ENCODE measurements around the gene CCND3.

The CCND3 gene

DNA sequence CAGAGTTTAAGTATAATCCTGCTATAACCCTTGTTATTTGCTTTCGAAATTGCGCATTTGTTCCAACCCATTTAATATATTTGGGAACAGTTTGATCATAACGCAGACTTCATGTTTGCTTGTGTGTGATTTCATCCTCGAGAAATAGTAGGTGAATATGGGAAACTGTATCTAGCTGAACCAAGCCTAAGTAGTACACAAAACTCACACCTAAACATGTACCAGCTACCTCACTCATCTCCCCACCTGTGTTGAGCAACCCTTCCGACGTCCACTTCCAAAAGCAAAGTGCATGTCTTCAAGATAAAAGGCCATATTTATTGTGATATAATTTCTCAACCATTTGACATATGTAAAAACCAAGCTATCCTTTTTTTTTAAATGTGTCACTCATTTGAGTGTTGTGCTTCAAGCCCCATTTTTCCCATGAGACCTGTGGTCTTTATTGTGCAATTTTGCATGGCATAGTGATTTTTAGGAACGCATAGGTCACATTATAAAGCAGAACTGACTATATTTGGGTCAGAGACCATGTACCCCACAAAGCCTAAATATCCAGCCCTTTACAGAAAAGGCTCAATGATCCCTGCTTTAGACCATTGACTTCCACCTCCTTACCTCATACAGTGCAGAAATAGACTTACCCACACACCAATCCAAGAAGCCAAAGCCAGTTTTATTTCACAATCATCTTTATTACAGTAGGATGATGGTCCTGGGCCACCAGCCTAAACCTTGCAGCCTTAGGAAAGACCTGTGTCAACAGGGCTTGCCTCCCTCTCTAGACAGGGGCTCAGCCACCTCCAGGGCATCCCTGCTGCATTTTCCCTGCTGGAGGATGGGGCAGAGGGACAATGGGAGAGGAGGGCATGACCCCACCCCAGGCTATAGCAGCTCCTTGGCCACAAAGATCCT, 7.1 kb downstream of the CCND3 start:
- H3K27ac Mint-ChIP-seq (ENCODE audit: low read depth) = peak overlapping the region; percentile 86
- no peaks in the 10 kb centered on the region for H3K27me3 Mint-ChIP-seq
- peak overlapping the region; percentile 95 for H3K4me3 Mint-ChIP-seq
- no peak for DNase-seq (ENCODE audit: low spot score in 2 of 2)
- peaks cover 74% of the 10 kb centered on the region for H3K4me1 Mint-ChIP-seq
- H3K36me3 Mint-ChIP-seq (ENCODE audit: insufficient read depth) = peaks cover 62% of the 10 kb centered on the region
- no peaks in the 10 kb centered on the region for H3K9me3 Mint-ChIP-seq
- ATAC-seq (replicated peaks; ENCODE audit: extremely low read depth, poor library complexity, severe bottlenecking) = no peak

DNA sequence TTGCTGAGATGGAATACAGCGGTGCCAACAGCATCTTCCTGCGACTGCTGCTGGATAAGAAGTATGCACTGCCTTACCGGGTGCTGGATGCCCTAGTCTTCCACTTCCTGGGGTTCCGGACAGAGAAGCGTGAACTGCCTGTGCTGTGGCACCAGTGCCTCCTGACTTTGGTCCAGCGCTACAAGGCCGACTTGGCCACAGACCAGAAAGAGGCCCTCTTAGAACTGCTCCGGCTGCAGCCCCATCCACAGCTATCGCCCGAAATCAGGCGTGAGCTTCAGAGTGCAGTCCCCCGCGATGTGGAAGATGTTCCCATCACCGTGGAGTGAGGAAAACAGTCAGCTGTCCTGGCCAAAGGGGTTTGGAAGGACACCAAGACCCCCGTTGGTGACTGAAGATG, 9.2 kb downstream of the CCND3 start:
- no peak overlapping the region for H3K27ac Mint-ChIP-seq (ENCODE audit: low read depth)
- peaks cover 53% of the 10 kb centered on the region for H3K4me1 Mint-ChIP-seq
- DNase-seq (ENCODE audit: low spot score in 2 of 2) (no peak), ATAC-seq (replicated peaks; ENCODE audit: extremely low read depth, poor library complexity, severe bottlenecking) (no peak)
- H3K4me3 Mint-ChIP-seq = no peak overlapping the region
- peaks cover 56% of the 10 kb centered on the region for H3K36me3 Mint-ChIP-seq (ENCODE audit: insufficient read depth)
- no peaks in the 10 kb centered on the region for H3K9me3 Mint-ChIP-seq
- H3K27me3 Mint-ChIP-seq = no peaks in the 10 kb centered on the region

DNA sequence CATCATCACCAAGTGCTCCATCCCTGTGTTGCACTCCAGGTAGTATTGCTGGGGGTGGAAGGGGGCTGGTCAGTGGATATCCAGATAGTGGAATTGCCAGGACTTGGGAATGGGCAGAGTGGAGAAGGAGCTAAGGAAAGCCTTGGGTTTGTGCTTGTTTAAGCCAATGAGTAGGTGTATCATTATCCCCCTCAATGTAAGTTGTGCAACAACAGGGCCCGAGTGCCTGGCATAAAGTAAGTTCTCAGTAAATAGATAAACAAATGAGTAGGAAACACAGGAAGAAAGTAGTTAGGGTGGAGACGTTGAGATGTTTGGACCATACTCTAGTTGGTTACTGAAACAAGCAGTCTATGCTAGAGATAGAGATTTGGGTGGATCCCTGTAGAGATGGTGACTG, 9.8 kb downstream of the CCND3 start:
- Mint-ChIP-seq H3K4me3 (no peak overlapping the region), H3K27ac (ENCODE audit: low read depth) (no peak overlapping the region), H3K27me3 (no peaks in the 10 kb centered on the region), H3K4me1 (peaks cover 47% of the 10 kb centered on the region), H3K9me3 (no peaks in the 10 kb centered on the region), H3K36me3 (ENCODE audit: insufficient read depth) (peaks cover 53% of the 10 kb centered on the region)
- no peak for ATAC-seq (replicated peaks; ENCODE audit: extremely low read depth, poor library complexity, severe bottlenecking)
- no peak for DNase-seq (ENCODE audit: low spot score in 2 of 2)

DNA sequence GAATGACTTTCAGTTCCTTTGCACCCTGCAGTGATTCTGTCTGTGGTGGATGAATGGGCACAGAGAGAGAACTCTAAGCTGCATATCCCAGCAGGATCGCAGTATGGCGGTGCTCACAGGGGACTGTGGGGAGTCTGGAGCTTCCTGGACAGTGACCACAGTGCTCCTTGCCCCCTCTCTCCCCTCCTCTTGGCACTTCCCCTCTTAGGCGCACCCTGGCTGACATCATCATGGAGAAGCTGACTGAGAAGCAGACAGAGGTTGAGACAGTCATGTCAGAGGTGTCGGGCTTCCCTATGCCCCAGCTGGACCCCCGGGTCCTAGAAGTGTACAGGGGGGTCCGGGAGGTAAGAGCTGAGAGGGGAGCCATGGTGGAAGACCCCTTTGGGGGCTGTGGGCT, 11.7 kb downstream of the CCND3 start:
- DNase-seq (ENCODE audit: low spot score in 2 of 2) (no peak), ATAC-seq (replicated peaks; ENCODE audit: extremely low read depth, poor library complexity, severe bottlenecking) (no peak)
- Mint-ChIP-seq H3K9me3 (no peaks in the 10 kb centered on the region), H3K27me3 (no peaks in the 10 kb centered on the region), H3K36me3 (ENCODE audit: insufficient read depth) (peaks cover 41% of the 10 kb centered on the region), H3K4me3 (no peak overlapping the region), H3K27ac (ENCODE audit: low read depth) (no peak overlapping the region), H3K4me1 (peaks cover 36% of the 10 kb centered on the region)

DNA sequence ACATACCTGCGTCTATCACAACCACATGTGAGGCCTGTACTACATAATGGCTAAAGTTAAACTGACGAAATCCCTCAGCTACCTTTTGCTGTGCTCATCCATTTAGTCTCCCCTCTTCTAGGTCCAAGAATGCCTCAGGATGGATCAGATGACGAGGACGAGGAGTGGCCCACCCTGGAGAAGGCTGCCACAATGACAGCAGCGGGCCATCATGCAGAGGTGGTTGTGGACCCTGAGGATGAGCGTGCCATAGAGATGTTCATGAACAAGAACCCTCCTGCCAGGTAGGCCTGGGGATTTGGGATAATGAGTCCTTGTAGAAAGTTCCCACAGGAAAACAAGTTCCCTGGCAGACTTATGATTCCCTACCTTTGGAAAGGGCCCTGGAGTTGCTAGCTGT, 14.4 kb downstream of the CCND3 start:
- Mint-ChIP-seq H3K27ac (ENCODE audit: low read depth) (no peak overlapping the region), H3K9me3 (no peaks in the 10 kb centered on the region), H3K4me3 (no peak overlapping the region), H3K27me3 (no peaks in the 10 kb centered on the region), H3K36me3 (ENCODE audit: insufficient read depth) (peaks cover 25% of the 10 kb centered on the region), H3K4me1 (peaks cover 46% of the 10 kb centered on the region)
- ATAC-seq (replicated peaks; ENCODE audit: extremely low read depth, poor library complexity, severe bottlenecking) (no peak), DNase-seq (ENCODE audit: low spot score in 2 of 2) (no peak)

DNA sequence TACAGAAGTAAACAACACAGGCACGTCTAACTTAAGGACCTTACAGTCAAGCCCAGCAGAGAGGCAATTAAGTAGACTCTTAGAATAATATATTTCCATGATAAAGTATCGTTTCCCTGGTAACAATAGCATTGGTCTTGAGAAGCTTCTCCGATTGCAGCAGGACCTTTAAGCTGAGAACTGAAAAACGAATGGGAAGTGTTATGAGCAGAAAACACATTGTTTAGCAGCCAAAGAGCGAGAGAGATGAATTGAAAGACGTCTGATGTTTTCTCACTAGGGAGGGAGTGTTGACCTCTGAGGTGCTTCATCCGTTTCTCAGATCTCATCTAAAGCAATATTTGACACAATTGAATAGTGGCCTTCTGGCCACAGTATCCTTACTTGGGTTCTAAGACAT, 19.5 kb downstream of the CCND3 start:
- H3K4me3 Mint-ChIP-seq = peak overlapping the region; percentile 99

DNA sequence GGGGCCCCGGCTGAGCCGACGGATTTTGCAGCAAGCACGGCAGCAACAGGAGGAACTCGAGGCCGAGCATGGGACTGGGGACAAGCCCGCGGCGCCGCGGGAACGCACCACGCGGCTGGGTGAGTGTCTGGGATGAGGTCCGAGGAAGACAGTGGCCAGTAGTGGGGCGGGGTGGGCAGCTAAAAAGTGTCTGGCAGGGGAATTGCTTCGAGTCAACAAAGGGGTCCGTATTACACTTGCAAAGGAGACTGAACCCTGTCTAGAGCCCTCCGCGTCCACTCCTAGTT, 20.0 kb downstream of the CCND3 start:
- ATAC-seq (replicated peaks; ENCODE audit: extremely low read depth, poor library complexity, severe bottlenecking) (no peak), DNase-seq (ENCODE audit: low spot score in 2 of 2) (no peak)
- H3K4me3 Mint-ChIP-seq = peak overlapping the region; percentile 99
- H3K4me1 Mint-ChIP-seq = peaks cover 58% of the 10 kb centered on the region
- H3K27me3 Mint-ChIP-seq = no peaks in the 10 kb centered on the region
- H3K27ac Mint-ChIP-seq (ENCODE audit: low read depth) = peak overlapping the region; percentile 98
- H3K36me3 Mint-ChIP-seq (ENCODE audit: insufficient read depth) = peaks cover 30% of the 10 kb centered on the region
- H3K9me3 Mint-ChIP-seq = no peaks in the 10 kb centered on the region

More for the DNA sequence above, 19.5 kb downstream of the CCND3 start:
- Mint-ChIP-seq H3K4me1 (peaks cover 58% of the 10 kb centered on the region), H3K36me3 (ENCODE audit: insufficient read depth) (peaks cover 28% of the 10 kb centered on the region), H3K27ac (ENCODE audit: low read depth) (peak overlapping the region; percentile 98), H3K9me3 (no peaks in the 10 kb centered on the region), H3K27me3 (no peaks in the 10 kb centered on the region)
- no peak for DNase-seq (ENCODE audit: low spot score in 2 of 2)
- ATAC-seq (replicated peaks; ENCODE audit: extremely low read depth, poor library complexity, severe bottlenecking) = no peak

DNA sequence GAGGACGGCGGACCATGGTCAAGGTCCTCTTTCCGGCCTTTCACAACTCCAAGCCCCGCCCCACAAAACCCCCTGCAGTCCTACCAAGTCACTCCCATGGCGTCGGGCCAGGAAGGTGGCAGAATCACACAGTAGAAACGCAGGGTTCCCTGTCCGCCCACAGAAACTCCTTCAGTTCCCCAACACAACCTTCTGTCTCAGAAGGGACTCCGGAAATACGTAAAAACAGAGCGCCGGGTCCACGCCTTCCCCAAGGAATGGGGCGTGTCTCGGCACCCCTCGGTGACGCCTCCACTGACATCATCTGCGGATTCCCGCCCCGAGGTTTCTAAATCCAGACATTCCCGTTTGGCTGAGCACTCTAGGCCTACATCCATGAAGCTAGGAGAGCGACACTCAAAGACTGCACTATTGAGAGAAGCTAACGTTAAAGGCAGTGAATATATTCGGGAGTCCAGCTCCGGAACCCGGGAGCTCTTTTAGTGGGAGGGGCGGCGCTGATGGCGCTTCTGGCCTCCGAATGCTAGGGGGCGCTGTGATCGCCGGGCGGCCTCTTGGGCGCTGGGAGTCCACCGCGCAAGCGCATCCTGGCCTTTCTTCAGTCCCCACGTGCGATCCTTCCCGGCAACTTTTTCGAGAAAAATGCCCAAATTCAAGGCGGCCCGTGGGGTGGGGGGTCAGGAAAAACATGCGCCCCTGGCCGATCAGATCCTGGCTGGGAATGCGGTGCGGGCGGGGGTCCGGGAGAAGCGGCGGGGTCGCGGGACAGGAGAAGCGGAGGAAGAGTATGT, 20.5 kb downstream of the CCND3 start, which contains the start of the genes BYSL and MED20:
TSS of gene BYSL (plus strand) at position 579 of the 791 bp plus-strand sequence. CDS start at position 643, 64 bp downstream.
TSS of gene MED20 (minus strand) at position 219 of the 791 bp plus-strand sequence. CDS start at position 98, 121 bp downstream.
- Mint-ChIP-seq H3K4me1 (peaks cover 57% of the 10 kb centered on the region), H3K27ac (ENCODE audit: low read depth) (peak within 1 kb of the TSS; percentile 98), H3K27me3 (no peaks in the 10 kb centered on the region), H3K9me3 (no peaks in the 10 kb centered on the region), H3K4me3 (peak within 1 kb of the TSS; percentile 99), H3K36me3 (ENCODE audit: insufficient read depth) (peaks cover 34% of the 10 kb centered on the region)
- ATAC-seq (replicated peaks; ENCODE audit: extremely low read depth, poor library complexity, severe bottlenecking) = peak; percentile 94
- peak; percentile 92 to 95 for DNase-seq (ENCODE audit: low spot score in 2 of 2)

DNA sequence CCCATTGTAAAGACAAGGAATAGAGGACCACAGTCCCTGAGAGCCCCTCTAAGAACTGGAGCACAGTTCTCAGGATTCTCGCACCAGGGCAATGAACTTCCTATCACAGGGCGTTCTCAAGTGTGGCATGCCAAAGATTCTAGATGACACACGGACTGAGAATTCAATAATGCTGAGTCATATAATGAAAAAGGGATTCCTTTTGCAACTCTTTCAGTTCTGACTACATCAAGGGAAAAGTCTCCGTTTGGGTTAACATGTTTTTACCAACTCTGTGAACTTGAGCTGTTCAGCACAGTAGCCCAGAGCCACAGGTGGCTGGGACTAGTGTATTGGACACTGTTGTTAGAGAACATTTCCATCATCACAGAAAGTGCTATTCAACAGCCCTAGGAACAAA, 24.1 kb downstream of the CCND3 start:
- no peak for DNase-seq (ENCODE audit: low spot score in 2 of 2)
- Mint-ChIP-seq H3K9me3 (no peaks in the 10 kb centered on the region), H3K4me1 (peaks cover 42% of the 10 kb centered on the region), H3K27ac (ENCODE audit: low read depth) (no peak overlapping the region), H3K27me3 (no peaks in the 10 kb centered on the region), H3K36me3 (ENCODE audit: insufficient read depth) (peaks cover 32% of the 10 kb centered on the region), H3K4me3 (no peak overlapping the region)
- ATAC-seq (replicated peaks; ENCODE audit: extremely low read depth, poor library complexity, severe bottlenecking) = no peak

DNA sequence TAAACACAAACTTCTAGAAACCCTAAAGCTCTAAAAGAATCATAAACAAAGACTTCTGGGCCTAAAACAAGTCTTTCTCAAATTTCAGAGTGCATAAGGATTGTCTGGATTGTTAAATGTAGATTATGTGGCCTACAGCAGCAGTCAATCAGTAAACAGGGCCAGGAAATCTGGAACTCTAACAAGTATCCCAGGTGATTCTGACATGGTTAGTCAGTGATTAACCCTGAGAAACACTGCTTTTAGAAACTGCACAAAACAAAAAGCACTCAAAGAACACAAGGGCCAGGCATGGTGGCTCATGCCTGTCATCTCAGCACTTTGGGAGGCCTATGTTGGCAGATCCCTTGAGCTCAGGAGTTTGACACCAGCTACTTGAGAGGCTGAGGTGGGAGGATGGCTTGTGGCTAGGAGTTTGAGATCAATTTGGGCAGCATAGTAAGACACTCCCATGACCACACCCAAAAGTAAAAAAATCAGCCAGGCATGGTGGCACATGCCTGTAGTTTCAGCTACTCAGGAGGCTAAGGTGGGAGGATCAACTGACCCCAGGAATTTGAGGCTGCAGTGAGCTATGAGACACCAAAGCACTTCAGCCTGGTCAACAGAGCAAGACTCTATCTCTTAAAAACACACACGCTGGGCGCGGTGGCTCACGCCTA, 26.6 kb downstream of the CCND3 start:
- H3K4me3 Mint-ChIP-seq = no peak overlapping the region
- H3K27me3 Mint-ChIP-seq = no peaks in the 10 kb centered on the region
- DNase-seq (ENCODE audit: low spot score in 2 of 2) (no peak), ATAC-seq (replicated peaks; ENCODE audit: extremely low read depth, poor library complexity, severe bottlenecking) (no peak)
- peaks cover 25% of the 10 kb centered on the region for H3K36me3 Mint-ChIP-seq (ENCODE audit: insufficient read depth)
- H3K4me1 Mint-ChIP-seq = peaks cover 17% of the 10 kb centered on the region
- no peaks in the 10 kb centered on the region for H3K9me3 Mint-ChIP-seq
- H3K27ac Mint-ChIP-seq (ENCODE audit: low read depth) = no peak overlapping the region

DNA sequence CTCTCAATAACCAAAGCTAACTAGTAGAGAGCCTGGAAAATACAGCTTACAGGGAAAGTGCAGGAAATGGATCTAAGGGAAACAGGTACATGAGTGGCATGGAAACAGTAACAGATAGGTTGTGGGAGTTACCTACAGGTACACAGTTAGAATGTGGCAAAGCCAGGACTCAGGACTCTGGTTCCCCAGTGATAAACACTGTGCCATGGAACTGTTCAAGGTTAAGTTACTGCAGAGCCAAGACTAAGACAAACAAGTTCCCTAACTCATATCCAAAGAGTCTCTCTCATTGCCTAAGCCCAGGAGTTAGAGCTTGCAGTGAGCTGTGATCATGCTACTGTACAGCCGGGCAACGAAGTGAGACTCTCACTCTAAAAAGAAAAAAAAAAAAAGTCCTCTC, 27.3 kb downstream of the CCND3 start:
- Mint-ChIP-seq H3K27me3 (no peaks in the 10 kb centered on the region), H3K4me3 (no peak overlapping the region), H3K36me3 (ENCODE audit: insufficient read depth) (peaks cover 22% of the 10 kb centered on the region), H3K4me1 (peaks cover 18% of the 10 kb centered on the region), H3K27ac (ENCODE audit: low read depth) (no peak overlapping the region), H3K9me3 (no peaks in the 10 kb centered on the region)
- DNase-seq (ENCODE audit: low spot score in 2 of 2) (no peak), ATAC-seq (replicated peaks; ENCODE audit: extremely low read depth, poor library complexity, severe bottlenecking) (no peak)

DNA sequence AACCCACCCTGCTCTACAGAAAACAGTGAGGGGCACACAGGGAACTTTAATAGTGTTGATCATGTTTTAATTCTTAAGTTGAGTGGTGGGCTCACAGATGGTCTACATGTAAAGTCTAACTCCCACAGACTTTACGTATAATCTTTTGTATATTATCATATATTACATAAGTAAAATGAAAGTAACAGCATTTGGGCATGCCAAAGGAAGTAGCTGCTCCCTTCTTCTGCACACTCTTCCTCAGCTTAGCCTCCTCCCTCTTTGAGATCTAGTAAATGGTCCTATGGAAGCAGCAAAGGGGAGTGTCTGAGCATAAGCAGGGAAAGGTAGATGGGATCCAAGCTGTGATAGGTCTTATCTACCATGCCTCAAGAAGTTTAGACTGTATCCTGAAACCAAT, 31.9 kb downstream of the CCND3 start:
- peaks cover 27% of the 10 kb centered on the region for H3K4me1 Mint-ChIP-seq
- no peak for DNase-seq (ENCODE audit: low spot score in 2 of 2)
- no peak for ATAC-seq (replicated peaks; ENCODE audit: extremely low read depth, poor library complexity, severe bottlenecking)
- H3K9me3 Mint-ChIP-seq = no peaks in the 10 kb centered on the region
- peak overlapping the region; percentile 32 for H3K27ac Mint-ChIP-seq (ENCODE audit: low read depth)
- H3K4me3 Mint-ChIP-seq = no peak overlapping the region
- H3K36me3 Mint-ChIP-seq (ENCODE audit: insufficient read depth) = peaks cover 29% of the 10 kb centered on the region
- no peaks in the 10 kb centered on the region for H3K27me3 Mint-ChIP-seq
